Embryonic facial prominence (tissue), 1 donor: ENCODE measurements around the gene PLSCR3.

Experiments
- DNase-seq: peaks from one replicate; pipeline ENCODE4 v3.0.0-alpha.2; 2016; ENCODE audit errors: extremely low spot score

Gene PLSCR3

DNA sequence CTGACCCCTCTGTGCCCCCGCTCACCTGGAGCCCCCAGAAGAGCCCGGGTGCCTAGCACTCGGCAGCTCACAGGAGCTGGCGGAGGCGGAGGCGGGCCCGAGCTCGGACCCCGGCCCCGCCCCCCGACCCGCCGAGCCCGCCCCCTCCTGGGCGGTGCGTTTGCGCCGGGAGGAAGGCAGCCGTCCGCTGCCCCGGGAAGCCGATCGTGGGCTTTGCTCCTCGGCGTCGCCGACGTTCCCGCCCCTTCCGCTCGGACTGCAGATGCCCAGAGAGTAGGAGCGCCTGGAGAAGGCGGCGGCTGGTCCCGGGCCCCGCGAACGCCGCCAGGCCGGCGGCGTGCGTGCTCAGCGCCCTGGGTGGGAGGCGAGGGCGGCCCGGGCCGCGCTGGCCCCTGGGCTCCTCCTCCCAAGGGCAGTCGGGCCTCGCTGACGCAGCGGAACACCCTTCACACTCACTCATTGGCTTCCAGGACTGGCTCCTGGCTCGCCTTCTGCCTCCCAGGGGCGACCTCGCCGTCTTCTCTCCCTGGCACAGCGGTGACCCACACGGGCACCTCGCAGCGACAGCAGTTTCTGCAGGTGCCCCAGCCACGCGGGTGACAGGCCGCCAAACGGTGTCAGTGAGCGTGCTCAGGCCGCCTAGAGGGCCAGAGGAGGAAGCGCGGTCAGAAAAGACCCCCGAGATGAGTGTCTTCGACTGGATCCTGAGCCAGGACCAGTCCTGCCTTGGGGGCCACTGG is at the start of gene PLSCR3:
TSS of gene PLSCR3 (minus strand) at position 74 of the 740 bp plus-strand sequence. CDS start 415 bp downstream, outside the sequence.
- DNase-seq = peak; percentile 39

DNA sequence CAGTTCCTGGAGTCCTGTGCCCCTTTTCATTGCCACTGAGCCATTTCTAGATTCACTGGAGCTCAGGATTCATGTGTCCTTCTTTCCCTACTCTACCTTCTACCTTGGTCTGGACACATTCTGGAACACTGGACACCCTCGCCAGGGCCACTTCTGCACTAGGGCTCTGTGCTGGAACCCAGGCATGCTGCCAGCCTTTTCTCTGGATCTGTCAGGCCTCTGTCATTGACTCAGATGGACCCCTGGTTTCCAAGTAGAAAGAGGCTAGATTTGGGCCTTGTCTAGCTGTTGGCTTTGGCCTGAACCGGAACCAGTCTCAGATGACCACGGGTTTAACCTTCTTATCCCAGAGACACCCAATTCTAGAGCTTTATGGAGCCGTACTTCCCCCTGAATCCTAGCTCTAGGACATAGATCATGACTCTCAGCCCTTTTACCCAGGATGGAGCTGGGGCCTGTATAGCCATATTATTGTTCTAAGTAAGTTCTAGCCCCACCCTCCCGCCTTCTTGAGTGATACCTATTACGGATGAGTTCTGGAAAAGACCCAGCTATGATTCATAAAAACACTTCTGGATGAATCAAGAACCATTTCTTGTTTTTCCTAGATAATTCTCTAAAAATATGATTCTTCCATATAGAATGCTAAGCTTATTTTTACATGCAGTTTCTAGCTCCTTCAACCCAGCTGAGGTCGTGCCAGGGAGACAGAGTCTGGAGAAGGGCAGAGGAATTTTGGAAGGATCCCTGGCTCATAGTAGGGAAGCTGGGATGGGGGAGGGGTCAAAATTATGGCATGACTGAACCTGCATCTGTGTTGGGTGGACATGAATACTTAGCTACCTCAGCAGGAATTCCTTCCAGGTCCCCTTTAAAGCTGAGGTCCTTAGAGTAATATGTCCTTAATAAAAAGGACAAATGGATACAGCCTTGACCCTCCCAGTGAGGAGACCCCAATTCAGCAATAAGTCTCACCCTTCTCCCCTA is 49.5 kb upstream of the PLSCR3 start:
- no peak for DNase-seq

DNA sequence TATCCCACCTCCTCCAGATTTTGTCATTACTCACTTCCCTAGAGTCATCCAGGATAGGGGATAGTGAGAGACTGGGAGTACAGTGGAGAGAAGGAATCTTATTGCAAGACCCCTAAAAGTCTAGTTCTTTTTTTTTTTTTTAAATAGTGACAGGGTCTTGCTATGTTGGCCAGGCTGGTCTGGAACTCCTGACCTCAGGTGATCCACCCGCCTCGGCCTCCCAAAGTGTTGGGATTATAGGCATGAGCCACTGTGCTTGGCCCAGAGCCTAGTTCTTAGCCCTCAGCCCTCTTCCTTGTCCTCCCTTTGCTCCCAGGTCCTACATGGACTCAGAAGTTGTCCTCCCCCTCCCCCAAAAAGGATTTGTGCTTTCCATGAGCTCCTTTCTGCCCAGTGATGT is 47.8 kb upstream of the PLSCR3 start:
- no peak for DNase-seq

DNA sequence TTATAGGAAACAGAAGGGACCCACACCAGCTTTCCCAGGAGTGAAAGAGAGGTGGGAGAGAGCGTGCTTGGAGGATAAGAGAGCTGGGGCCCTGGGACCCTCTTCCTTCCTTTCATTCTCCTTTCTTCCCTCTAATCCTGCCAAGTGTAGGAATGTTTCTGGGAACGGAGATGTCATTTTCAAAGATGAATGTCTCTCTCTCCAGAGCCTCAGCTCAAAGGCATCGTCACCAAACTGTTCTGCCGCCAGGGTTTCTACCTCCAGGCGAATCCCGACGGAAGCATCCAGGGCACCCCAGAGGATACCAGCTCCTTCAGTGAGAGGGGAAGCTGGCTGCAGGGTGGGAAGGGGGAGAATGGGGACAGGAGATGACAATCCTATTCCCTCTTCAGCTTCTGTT is 46.9 kb upstream of the PLSCR3 start:
- DNase-seq = no peak

DNA sequence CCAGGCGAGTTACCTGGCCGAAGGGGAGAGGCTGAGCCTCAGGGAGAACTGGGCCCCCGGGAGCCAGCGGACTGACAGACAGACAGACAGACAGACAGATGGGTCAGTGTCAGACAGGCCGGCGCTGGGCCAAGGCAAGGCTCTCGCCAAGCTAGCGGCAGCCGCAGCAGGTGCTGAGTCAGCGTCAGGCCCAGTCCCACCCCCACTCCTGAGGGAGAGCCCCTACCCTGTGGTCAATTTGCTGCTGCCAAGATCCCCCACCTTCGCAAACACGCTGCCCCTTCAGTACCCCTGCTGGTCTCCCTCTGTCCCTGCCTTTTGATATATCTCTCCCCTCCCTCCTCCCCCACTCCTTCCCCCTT is 46.5 kb upstream of the PLSCR3 start:
- DNase-seq = peak; percentile 46

DNA sequence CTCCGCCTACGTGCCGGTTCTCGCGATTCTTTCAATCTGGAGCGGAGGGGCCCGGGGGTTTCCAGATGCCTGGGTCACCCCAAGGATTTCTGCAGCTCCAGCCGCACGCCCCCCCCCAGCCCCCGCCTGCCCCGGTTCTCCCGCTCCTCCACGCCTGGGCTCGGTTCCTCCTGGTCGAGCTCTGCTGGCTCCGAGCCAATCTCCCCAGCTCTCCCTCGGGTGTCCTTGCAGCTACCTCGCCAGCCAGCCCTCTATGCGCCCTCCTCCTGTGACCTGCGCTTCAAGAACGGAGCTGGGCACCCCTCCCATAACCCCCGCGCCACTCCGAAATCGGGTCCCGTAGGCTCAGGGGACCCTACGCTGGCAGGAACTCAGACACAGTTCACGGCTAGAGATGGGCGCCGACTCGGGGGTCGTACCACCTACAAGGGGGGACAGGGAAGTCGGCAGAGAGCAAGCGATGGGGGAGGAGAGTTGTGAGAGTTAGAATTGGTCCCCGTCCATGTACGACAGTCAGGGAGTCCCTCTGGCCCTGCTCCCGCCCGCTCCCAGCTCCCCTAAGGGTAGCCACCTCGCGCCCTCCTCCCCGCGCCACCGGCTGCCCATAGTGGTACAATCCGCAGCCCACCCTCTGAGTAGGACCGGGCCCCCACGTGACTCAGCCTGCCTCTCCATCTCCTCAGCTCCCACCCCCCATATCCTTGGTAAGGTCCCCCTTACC is 45.9 kb upstream of the PLSCR3 start:
- DNase-seq = peak; percentile 43

DNA sequence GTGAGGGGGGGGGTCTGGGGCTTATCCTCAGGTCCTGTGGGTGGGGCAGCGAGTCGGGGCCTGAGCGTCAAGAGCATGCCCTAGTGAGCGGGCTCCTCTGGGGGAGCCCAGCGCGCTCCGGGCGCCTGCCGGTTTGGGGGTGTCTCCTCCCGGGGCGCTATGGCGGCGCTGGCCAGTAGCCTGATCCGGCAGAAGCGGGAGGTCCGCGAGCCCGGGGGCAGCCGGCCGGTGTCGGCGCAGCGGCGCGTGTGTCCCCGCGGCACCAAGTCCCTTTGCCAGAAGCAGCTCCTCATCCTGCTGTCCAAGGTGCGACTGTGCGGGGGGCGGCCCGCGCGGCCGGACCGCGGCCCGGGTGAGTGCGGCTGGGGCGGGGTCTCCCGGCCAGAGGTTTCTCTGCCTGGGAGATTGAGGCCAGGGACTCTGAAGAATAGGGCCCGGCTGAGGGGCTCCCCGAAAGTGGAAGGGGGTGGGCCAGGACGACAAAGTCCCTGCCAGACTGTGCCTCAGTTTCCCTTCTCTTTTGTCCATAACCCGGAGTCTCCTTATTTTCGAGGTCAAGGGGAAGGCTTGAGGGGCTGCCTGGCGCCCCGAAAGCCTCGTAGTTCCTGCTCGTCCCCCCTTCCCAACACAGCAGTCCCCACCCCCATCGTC is 45.3 kb upstream of the PLSCR3 start, which contains the start of gene FGF11:
TSS of gene FGF11 (plus strand) at position 51 of the 651 bp plus-strand sequence. CDS start at position 160, 109 bp downstream.
- no peak for DNase-seq

DNA sequence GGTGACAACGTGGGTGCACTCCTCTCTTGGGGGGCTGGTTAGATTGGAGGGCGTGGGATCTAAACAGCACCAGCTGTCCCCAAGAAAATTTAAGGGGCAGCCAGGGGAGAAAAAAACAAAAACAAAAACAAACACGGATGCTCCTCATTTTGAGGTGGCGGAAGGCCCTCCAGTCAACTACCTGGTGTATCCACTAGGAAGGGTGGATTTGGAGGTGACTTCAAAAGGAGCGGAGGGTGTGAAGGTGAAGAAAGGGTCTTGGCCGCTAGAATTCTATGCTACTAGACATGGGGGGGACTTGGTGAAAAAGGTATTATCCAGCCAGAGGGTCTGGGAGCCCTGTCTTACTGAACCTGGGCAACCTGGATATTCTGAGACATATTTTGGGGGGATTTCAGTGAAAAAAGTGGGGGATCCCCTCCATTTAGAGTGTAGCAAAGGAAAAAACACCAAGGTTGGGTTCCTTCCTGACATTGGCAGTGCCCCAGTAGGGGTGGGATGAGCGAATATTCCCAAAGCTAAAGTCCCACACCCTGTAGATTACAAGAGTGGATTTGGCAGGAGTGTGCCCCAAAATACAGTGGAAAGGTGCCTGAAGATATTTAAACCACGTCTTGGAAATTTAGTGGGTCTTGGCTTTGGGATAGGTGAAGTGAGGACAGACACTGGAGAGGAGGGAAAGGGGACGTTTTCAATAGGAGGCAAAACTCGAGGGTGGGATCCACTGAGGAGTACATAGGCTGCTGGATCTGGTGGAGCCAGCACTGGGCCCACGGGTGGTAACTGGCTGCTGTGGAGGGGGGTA is 44.5 kb upstream of the PLSCR3 start:
- no peak for DNase-seq

DNA sequence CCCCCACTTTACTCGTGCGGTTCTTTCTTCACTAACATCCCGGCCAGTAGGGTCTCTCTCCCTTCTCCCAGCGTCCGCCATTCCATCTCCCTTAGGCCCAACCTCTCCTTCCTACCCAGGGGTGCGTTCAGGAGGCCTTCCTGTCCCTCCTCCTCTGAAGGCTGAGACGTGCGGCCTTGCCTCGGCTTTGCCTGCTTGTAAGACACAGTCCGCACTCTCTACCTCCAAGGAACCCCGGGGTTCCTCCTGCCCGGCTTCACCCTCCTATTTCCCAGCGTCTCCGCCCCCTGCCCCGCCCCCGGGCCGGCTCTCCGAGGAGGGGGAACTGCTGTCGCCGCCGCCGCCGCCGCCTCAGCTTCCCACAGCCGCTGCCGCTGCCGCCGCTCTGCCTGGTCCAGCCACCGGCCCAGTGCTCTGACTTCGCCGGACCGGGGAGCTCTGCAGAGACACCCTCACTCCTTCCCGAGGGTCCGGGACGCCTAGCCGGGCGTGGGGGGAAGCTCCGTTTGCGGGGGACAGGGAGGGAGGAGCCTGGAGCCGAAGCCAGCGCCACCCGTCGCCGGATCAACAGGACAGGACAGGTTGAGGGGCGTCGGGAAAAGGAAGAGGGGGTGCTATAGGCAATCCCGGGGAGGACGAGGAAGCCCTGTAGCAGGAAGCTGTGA is 43.8 kb upstream of the PLSCR3 start:
- DNase-seq = no peak

DNA sequence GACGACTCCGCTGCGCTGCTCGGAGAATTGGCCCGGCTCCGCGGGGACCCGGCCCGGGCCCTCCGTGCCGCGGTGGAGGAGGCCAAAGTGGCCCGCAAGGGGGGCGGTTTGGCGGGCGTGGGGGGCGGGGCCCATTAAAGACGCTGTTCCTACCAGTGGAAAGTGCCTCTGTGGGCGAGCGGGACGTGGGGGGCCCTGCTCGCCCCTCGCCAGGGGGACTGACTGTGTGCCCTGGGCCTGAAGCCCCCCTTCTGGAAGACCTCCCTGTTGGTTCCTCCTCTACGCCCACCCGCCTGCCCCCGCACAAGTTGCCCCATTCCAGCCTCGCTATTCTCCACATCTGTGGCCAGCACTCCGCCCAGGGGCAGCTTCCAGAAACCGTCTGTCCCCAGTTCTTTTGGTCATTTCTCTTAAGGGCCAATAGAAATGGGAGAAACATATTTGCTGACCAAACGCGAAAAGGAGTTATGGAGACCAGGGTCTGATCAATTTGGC is 43.1 kb upstream of the PLSCR3 start:
- no peak for DNase-seq

DNA sequence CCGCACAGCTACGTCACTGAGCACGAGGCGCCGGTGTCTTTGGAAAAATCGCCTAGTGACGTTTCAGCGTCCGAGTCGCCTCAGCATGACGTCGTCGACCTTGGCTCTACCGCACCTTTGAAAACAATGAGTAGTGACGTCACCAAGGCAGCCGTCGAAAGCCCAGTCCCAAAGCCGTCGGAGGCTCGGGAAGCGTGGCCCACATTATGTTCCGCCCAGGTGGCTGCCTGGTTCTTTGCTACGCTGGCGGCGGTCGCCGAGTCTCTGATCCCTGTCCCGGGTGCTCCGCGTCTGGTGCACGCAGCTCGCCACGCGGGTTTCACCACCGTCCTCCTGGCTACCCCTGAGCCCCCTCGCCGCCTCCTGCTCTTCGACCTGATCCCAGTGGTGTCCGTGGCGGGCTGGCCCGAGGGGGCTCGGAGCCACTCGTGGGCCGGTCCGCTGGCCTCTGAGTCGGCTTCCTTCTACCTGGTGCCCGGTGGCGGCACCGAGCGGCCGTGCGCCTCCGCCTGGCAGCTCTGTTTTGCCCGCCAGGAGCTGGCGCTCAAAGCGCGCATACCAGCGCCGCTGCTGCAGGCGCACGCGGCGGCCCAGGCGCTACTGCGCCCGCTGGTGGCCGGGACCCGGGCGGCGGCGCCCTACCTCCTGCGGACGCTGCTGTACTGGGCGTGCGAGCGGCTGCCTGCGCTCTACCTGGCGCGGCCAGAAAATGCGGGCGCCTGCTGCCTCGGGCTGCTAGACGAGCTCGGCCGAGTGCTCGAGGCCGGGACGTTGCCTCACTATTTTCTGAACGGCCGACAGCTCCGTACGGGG is 42.4 kb upstream of the PLSCR3 start:
- peak; percentile 48 for DNase-seq

DNA sequence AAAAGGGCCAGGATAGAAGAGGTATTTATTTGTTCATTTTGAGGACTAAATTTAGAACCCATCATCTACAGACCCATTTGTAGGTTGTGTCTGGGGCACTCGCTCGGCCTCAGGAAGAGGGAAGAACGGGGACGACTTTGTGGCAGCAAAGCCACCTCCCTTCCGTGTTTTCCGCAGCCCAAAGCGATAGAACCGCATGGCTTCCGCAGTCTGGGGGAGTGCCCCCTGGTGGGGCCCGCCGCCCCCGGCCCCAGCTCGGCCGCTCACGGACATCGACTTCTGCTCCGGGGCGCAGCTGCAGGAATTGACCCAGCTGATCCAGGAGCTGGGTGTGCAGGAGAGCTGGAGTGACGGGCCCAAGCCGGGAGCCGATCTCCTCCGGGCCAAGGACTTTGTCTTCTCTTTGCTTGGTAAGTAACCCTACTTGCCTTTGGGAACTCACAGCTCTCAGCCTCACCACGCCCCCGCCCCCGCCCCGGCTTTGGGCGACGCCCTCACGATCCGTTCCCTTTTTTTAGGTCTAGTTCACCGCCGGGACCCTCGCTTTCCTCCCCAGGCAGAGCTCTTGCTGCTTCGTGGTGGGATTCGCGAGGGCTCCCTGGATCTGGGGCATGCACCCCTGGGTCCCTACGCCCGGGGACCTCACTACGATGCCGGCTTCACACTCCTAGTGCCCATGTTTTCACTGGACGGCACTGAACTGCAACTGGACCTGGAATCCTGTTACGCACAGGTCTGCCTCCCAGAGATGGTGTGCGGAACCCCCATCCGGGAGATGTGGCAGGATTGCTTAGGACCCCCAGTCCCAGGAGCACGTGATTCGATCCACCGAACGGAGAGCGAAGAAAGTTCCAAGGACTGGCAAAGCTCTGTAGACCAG is 41.6 kb upstream of the PLSCR3 start:
- no peak for DNase-seq

DNA sequence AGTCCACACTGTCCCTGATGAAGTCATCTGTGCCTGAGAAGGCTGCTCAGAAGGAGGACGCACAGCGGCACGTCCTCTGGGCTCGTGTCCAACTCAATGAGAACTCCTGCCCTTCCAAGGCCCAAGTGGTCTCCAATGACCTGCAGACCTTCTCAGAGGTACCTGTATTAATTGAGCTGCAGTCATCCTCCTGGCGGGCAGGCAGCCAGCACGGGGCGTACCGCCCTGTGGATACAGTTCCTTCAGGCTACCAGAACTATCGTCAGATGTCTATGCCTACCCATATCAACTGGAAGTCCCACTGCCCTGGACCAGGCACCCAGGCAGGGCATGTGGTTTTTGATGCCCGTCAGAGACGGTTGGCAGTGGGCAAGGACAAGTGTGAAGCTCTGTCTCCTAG is 38.0 kb upstream of the PLSCR3 start:
- DNase-seq = no peak

DNA sequence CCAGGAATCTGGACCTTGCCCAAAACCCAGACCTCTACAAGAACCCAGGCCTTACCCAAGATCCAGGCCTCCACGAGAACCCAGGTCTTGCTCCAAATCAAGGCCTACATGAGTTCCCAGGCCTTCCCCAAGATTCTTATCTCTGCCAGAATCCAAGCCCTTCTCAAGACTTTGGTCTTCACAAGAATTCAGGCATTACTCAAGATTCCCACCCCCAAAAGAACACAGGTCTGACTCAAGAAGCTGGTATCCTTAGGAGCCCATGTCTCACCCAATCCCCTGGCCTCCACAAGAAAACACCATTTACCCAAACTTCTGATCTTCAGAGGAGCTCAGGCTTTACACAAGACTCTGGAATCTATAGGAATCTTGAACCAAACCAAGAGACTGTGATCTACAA is 36.9 kb upstream of the PLSCR3 start:
- no peak for DNase-seq

DNA sequence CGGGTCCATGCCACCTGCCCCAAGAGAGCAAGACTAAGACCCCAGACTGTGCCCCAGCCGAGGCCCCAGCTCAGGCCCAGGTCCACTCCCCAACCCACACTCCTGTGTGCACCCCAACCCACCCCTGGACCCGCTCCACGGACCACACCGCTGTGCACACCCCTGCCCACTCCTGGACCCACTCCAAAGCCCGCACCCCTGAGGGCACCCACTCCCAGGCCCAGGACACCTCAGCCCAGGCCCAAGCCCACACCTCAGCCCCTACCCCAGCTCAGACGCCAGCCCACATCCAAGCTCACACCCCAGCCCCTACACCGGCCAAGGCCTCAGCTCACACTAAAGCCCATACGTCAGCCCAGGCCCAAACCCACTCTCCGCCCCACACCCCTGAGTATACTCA is 35.4 kb upstream of the PLSCR3 start:
- no peak for DNase-seq

DNA sequence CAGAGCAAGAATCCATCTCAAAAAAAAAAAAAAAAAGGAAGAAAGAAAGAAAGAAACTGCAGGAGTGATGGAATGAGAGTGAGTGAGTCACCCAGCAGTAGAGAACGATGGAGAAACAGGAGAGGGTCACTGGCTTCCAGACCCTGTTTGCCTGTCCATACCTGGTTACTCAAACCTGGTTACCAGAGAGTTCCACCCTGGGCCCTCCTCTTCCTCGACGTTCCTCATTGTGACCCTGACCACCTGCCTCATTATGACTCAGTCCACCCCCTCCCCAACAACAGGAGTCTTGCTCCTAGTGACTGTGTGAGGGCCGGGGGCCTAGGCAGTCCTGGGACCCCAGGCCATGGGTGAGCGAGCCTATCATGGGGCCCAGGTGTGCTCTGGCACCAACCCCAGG is 34.2 kb upstream of the PLSCR3 start, which contains the start of gene SPEM3:
TSS of gene SPEM3 (plus strand) at position 301 of the 400 bp plus-strand sequence. CDS start at position 347, 46 bp downstream.
- no peak for DNase-seq

DNA sequence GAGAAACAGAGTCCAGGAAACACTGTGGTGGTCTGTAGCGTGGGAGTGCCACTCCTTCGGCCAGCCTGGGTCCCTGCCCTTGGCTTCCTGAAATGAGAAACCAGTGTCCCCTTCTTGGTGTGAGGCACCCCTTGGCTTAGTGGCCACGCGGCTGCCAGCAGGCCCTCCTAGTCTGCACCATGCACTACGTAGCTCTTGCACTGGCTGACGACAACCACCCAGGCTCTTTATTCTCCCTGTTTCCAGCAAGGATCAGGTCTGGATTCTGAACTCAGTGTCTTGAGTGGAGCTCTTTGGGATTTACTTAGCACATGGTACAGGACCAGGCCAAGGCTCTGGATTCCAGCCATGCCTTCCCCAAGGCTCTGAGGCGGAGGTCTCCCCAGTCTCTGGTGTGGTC is 33.2 kb upstream of the PLSCR3 start:
- no peak for DNase-seq

DNA sequence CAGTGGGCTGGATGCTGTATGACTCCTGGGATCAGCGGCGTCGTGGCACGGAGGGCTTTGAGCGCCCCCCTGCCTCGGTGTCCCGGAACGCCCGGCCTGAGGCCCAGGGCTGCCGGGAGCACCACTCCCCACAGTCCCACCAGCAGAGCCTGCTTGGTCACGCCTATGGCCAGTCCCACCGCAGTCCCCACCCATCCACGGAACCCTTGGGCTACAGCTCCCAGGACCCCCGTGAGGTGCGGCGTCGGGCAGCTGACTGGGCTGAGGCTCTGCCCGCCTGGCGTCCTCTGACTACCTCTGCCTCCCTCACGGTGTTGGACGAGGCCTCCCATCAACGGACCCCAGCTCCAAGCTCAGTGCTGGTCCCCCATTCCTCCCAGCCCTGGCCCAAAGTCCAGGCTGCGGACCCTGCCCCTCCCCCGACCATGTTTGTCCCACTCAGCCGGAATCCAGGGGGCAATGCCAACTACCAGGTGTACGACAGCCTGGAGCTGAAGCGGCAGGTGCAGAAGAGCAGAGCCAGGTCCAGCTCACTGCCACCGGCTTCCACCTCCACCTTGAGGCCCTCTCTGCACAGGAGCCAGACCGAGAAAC is 32.7 kb upstream of the PLSCR3 start:
- DNase-seq = no peak
